Measurements from ENCODE around the gene GAK. TPM values are rescaled to one million over a fixed set of nuclear protein-coding genes. Genes with fewer than 3 reads are reported as not detected.

Gene GAK
- polyA plus RNA-seq, 1 of the 3 experiments (the other 2 are of a cell fraction) = 35.9 TPM

DNA sequence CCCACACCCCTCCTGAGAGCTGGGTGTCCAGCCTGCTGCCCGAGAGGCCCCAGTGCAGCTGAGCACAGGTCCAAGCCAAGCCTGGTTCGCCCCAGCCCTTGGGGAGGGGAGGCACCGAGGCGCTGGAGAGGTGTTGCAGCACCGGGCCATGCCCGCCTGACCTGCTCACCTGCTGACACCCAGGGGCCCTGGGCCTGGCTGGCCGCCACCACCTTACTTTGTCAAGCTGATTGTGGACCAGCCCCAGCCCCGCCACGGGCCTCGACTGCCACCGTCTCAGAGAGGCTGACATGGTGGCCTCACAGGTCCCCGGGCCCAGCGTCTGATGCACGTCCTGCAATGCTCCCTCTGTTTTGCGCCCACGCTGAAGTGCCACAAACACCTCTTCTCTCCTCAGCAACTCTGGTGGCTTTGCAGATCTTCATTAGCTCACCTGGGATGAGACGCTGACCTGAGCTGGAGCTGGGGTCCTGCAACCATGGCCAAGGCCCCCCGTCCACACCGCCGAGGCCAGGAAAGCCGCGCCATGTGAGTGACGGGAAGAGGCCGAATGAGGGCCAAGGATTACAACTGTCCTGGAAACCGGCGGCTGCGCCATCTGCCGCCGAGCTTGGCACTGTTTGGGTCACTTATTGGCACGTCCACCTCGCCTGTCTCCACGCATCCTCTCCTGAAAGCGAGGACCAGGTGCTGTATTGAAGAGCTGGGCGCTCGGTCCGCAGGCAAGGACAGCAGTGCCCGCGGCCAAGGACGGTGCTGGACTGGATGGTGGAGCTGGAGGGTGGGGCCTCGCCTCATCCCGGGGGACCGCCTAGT lies 113.8 kb downstream of the GAK start:
- H3K9me2 ChIP-seq = no peaks in the 10 kb centered on the region
- POLR2A ChIA-PET = no interaction called here
- WGBS (ENCODE audit: low lambda C conversion rate) = 85% methylated on average over 8 of the region's 42 CpGs
- peaks cover 0 to 5% of the 10 kb centered on the region in 2 experiments; a peak in 1 of 4 replicates for H3K4me1 ChIP-seq (ENCODE audit: control insufficient read depth in 1 of 2, insufficient read depth in 2 of 2, low read depth in 1 of 2, low read length in 1 of 2)
- H3K9me3 ChIP-seq = no peaks in the 10 kb centered on the region
- CTCF ChIA-PET = no interaction called here
- no peaks in the 10 kb centered on the region for H3K79me2 ChIP-seq (ENCODE audit: insufficient read depth)
- H2AFZ ChIP-seq (ENCODE audit: low read depth) = no peak overlapping the region
- H3K4me3 ChIP-seq (ENCODE audit: low read depth in 2 of 2, low read length in 1 of 2) = no peak overlapping the region
- no peaks in the 10 kb centered on the region for H4K20me1 ChIP-seq (ENCODE audit: insufficient read depth)
- no peak overlapping the region for H3K4me2 ChIP-seq
- DNase-seq = no peak
- TF ChIP-seq POLR2AphosphoS5 (IDR thresholded peaks at IDR 0.05; ENCODE audit: low read depth, low read length) (no peak), FOSL2 (IDR thresholded peaks at IDR 0.05; ENCODE audit: borderline replicate concordance, low read depth) (no peak), TAF1 (IDR thresholded peaks at IDR 0.05; ENCODE audit: borderline replicate concordance, low read depth, low read length) (no peak), SMC3 (IDR thresholded peaks at IDR 0.05; ENCODE audit: low read depth, low read length) (no peak), TCF12 (IDR thresholded peaks at IDR 0.05) (no peak), CHD2 (IDR thresholded peaks at IDR 0.05; ENCODE audit: low read length, partially characterized antibody) (no peak), SIN3A (IDR thresholded peaks at IDR 0.05; ENCODE audit: borderline replicate concordance, low read depth, low read length) (no peak), NRF1 (IDR thresholded peaks at IDR 0.05; ENCODE audit: low read depth, low read length) (no peak), EZH2phosphoT487 (IDR thresholded peaks at IDR 0.05; ENCODE audit: borderline replicate concordance, low read depth) (no peak), EP300 (IDR thresholded peaks at IDR 0.05; ENCODE audit: borderline replicate concordance in 1 of 2, low read depth in 1 of 2, low read length in 1 of 2) (no peak), RAD21 (IDR thresholded peaks at IDR 0.05; ENCODE audit: low read length) (no peak), FOXJ3 (CRISPR knock-in tag; IDR thresholded peaks at IDR 0.05) (no peak), RFX5 (IDR thresholded peaks at IDR 0.05; ENCODE audit: low read length) (no peak), FOXM1 (IDR thresholded peaks at IDR 0.05; ENCODE audit: low read depth) (no peak)
- TF ChIP-seq, protein P1, sequence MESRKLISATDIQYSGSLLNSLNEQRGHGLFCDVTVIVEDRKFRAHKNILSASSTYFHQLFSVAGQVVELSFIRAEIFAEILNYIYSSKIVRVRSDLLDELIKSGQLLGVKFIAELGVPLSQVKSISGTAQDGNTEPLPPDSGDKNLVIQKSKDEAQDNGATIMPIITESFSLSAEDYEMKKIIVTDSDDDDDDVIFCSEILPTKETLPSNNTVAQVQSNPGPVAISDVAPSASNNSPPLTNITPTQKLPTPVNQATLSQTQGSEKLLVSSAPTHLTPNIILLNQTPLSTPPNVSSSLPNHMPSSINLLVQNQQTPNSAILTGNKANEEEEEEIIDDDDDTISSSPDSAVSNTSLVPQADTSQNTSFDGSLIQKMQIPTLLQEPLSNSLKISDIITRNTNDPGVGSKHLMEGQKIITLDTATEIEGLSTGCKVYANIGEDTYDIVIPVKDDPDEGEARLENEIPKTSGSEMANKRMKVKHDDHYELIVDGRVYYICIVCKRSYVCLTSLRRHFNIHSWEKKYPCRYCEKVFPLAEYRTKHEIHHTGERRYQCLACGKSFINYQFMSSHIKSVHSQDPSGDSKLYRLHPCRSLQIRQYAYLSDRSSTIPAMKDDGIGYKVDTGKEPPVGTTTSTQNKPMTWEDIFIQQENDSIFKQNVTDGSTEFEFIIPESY (IDR thresholded peaks at IDR 0.05; ENCODE audit: borderline replicate concordance, low read depth) = no peak
- TF ChIP-seq, protein P2, sequence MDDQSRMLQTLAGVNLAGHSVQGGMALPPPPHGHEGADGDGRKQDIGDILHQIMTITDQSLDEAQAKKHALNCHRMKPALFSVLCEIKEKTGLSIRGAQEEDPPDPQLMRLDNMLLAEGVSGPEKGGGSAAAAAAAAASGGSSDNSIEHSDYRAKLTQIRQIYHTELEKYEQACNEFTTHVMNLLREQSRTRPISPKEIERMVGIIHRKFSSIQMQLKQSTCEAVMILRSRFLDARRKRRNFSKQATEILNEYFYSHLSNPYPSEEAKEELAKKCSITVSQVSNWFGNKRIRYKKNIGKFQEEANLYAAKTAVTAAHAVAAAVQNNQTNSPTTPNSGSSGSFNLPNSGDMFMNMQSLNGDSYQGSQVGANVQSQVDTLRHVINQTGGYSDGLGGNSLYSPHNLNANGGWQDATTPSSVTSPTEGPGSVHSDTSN (IDR thresholded peaks at IDR 0.05) = no peak
- TF ChIP-seq, protein P3, sequence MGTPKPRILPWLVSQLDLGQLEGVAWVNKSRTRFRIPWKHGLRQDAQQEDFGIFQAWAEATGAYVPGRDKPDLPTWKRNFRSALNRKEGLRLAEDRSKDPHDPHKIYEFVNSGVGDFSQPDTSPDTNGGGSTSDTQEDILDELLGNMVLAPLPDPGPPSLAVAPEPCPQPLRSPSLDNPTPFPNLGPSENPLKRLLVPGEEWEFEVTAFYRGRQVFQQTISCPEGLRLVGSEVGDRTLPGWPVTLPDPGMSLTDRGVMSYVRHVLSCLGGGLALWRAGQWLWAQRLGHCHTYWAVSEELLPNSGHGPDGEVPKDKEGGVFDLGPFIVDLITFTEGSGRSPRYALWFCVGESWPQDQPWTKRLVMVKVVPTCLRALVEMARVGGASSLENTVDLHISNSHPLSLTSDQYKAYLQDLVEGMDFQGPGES (IDR thresholded peaks at IDR 0.05; ENCODE audit: low read depth, low read length) = no peak
- TF ChIP-seq, protein P4, sequence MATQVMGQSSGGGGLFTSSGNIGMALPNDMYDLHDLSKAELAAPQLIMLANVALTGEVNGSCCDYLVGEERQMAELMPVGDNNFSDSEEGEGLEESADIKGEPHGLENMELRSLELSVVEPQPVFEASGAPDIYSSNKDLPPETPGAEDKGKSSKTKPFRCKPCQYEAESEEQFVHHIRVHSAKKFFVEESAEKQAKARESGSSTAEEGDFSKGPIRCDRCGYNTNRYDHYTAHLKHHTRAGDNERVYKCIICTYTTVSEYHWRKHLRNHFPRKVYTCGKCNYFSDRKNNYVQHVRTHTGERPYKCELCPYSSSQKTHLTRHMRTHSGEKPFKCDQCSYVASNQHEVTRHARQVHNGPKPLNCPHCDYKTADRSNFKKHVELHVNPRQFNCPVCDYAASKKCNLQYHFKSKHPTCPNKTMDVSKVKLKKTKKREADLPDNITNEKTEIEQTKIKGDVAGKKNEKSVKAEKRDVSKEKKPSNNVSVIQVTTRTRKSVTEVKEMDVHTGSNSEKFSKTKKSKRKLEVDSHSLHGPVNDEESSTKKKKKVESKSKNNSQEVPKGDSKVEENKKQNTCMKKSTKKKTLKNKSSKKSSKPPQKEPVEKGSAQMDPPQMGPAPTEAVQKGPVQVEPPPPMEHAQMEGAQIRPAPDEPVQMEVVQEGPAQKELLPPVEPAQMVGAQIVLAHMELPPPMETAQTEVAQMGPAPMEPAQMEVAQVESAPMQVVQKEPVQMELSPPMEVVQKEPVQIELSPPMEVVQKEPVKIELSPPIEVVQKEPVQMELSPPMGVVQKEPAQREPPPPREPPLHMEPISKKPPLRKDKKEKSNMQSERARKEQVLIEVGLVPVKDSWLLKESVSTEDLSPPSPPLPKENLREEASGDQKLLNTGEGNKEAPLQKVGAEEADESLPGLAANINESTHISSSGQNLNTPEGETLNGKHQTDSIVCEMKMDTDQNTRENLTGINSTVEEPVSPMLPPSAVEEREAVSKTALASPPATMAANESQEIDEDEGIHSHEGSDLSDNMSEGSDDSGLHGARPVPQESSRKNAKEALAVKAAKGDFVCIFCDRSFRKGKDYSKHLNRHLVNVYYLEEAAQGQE (IDR thresholded peaks at IDR 0.05; ENCODE audit: low read depth, low read length) = no peak
- TF ChIP-seq, protein P5, sequence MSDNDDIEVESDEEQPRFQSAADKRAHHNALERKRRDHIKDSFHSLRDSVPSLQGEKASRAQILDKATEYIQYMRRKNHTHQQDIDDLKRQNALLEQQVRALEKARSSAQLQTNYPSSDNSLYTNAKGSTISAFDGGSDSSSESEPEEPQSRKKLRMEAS (IDR thresholded peaks at IDR 0.05; ENCODE audit: low read depth) = no peak
- TF ChIP-seq, protein P6, sequence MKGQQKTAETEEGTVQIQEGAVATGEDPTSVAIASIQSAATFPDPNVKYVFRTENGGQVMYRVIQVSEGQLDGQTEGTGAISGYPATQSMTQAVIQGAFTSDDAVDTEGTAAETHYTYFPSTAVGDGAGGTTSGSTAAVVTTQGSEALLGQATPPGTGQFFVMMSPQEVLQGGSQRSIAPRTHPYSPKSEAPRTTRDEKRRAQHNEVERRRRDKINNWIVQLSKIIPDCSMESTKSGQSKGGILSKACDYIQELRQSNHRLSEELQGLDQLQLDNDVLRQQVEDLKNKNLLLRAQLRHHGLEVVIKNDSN (IDR thresholded peaks at IDR 0.05; ENCODE audit: borderline replicate concordance, low read depth) = no peak
- peaks cover 8% of the 10 kb centered on the region; the same call in 1 of the 2 replicates for H3K27me3 ChIP-seq (ENCODE audit: insufficient read depth)
- no peaks in the 10 kb centered on the region for H3K36me3 ChIP-seq (replicated peaks in 1 of 2; ENCODE audit: control insufficient read depth in 1 of 2, insufficient read depth in 2 of 2, low read length in 1 of 2)
- H3F3A ChIP-seq (replicated peaks; ENCODE audit: insufficient read depth) = no peaks in the 10 kb centered on the region
- H3K9ac ChIP-seq = no peak overlapping the region
- no peak overlapping the region for H3K27ac ChIP-seq (ENCODE audit: low read depth in 2 of 2, low read length in 1 of 2)

Data from SK-N-SH (cell line).